Hepatocyte (in vitro differentiated cells): ENCODE data around the gene ZNF670. TPM values are rescaled to one million over a fixed set of nuclear protein-coding genes. Genes with fewer than 3 reads are reported as not detected.

Source experiments
- DNase-seq: peaks from one replicate; pipeline ENCODE4 v3.0.0-alpha.2; 2016; ENCODE audit warnings: low spot score
- H2AFZ ChIP-seq: fragments of 200-600 bp; sonication (generic); 2 replicates; pipeline ENCODE4 v1.6.0; 2016; ENCODE audit warnings: antibody characterized with exemption, mild to moderate bottlenecking
- H3K27ac ChIP-seq: fragments of 200-600 bp; sonication (generic); 2 replicates; pipeline ENCODE4 v1.5.1; 2016; ENCODE audit warnings: mild to moderate bottlenecking
- H3K27me3 ChIP-seq: fragments of 200-600 bp; sonication (generic); 2 replicates; pipeline ENCODE4 v1.6.1; 2016
- H3K36me3 ChIP-seq: fragments of 200-600 bp; sonication (generic); replicated peaks from 2 replicates; pipeline ENCODE4 v1.5.1; 2016; ENCODE audit warnings: low read depth; ENCODE audit not compliant: insufficient read depth
- H3K4me1 ChIP-seq: fragments of 200-600 bp; sonication (generic); 2 replicates; pipeline ENCODE4 v1.5.1; 2016; ENCODE audit warnings: mild to moderate bottlenecking, moderate library complexity; ENCODE audit not compliant: insufficient read depth
- H3K4me2 ChIP-seq: fragments of 200-600 bp; sonication (generic); 2 replicates; pipeline ENCODE4 v1.6.0; 2016
- H3K4me3 ChIP-seq: fragments of 200-600 bp; sonication (generic); 2 replicates; pipeline ENCODE4 v1.5.1; 2016; ENCODE audit warnings: mild to moderate bottlenecking
- H3K79me2 ChIP-seq: fragments of 200-600 bp; sonication (generic); 2 replicates; pipeline ENCODE4 v1.6.0; 2017; ENCODE audit warnings: mild to moderate bottlenecking
- H3K9me2 ChIP-seq: fragments of 200-600 bp; sonication (generic); replicated peaks from 2 replicates; pipeline ENCODE4 v1.6.0; 2017; ENCODE audit warnings: mild to moderate bottlenecking; ENCODE audit not compliant: insufficient read depth
- H3K9me3 ChIP-seq: fragments of 200-600 bp; sonication (generic); 2 replicates; pipeline ENCODE4 v1.5.1; 2016; ENCODE audit warnings: low read depth, mild to moderate bottlenecking
- H4K20me1 ChIP-seq: fragments of 200-600 bp; sonication (generic); 2 replicates; pipeline ENCODE4 v1.6.0; 2016; ENCODE audit warnings: mild to moderate bottlenecking; ENCODE audit not compliant: insufficient read depth, poor library complexity, severe bottlenecking
- CTCF ChIP-seq: fragments of 200-600 bp; sonication (generic); IDR thresholded peaks from 2 replicates; pipeline ENCODE4 v1.5.1; 2016; ENCODE audit warnings: antibody characterized with exemption, mild to moderate bottlenecking; ENCODE audit not compliant: poor library complexity
- EZH2 ChIP-seq: fragments of 200-600 bp; sonication (generic); IDR thresholded peaks from 2 replicates; pipeline ENCODE4 v1.6.1; 2016; ENCODE audit warnings: antibody characterized with exemption, mild to moderate bottlenecking, borderline replicate concordance
- EZH2phosphoT487 ChIP-seq: fragments of 200-600 bp; sonication (generic); IDR thresholded peaks from one replicate; pipeline ENCODE4 v1.6.1; 2018; ENCODE audit warnings: antibody characterized with exemption, mild to moderate bottlenecking, low read depth, moderate library complexity; ENCODE audit not compliant: unreplicated experiment, severe bottlenecking
- WGBS: methylation state at CpG from one replicate; pipeline ENCODE4 v1.1.6; 2016; ENCODE audit warnings: low lambda C conversion rate; ENCODE audit errors: missing lambda C conversion rate; 5-methylcytosine and 5-hydroxymethylcytosine counted together
- polyA plus RNA-seq: library from polyadenylated mRNA; unstranded; fragments of >200 nt; fragmentation: Nextera tagmentation; extraction: Ambion mirVana; gene quantifications from 2 replicates; pipeline ENCODE4 v1.2.1, GENCODE V29; 2016
- total RNA-seq: library from RNA; depleted of rRNA; stranded (reverse); fragments of >200 nt; gene quantifications from 2 replicates; pipeline ENCODE4 v1.2.3, GENCODE V29; 2014

The ZNF670 gene
- total and polyA plus RNA-seq, 2 experiments from 2014 or later = 5.5 to 5.8 TPM

DNA sequence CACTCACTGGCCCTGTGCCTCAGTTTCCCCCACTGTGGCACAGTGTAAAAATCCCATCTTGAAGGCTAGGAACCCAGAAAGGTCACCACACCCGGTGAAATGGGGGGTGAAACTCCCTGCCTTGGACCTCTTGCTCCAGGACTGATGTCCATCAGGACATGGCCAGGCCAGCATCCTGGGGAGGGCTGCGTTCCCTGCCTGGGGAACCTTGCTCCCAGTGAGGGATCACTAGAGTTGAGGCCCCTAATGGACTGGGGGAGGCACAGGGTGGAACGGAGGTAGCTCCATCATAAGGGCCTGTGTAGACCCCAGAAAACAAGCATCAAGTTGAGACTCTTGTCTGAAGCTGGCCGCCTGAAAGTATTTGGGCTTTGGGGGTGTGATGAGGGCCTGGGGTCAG is 10.4 kb upstream of the ZNF670 start:
- TF ChIP-seq EZH2phosphoT487 (no peak), CTCF (no peak)
- H3K36me3 ChIP-seq = no peaks in the 10 kb centered on the region
- H2AFZ ChIP-seq = no peak overlapping the region
- H4K20me1 ChIP-seq = no peaks in the 10 kb centered on the region
- 87% methylated on average over 4 of the region's 4 CpGs for WGBS
- H3K4me2 ChIP-seq = no peak overlapping the region
- no peak overlapping the region for H3K27ac ChIP-seq
- H3K79me2 ChIP-seq = no peaks in the 10 kb centered on the region
- DNase-seq = no peak
- no peaks in the 10 kb centered on the region for H3K4me1 ChIP-seq
- no peaks in the 10 kb centered on the region for H3K9me3 ChIP-seq
- no peak overlapping the region for H3K4me3 ChIP-seq
- no peaks in the 10 kb centered on the region for H3K9me2 ChIP-seq
- no peaks in the 10 kb centered on the region for H3K27me3 ChIP-seq

DNA sequence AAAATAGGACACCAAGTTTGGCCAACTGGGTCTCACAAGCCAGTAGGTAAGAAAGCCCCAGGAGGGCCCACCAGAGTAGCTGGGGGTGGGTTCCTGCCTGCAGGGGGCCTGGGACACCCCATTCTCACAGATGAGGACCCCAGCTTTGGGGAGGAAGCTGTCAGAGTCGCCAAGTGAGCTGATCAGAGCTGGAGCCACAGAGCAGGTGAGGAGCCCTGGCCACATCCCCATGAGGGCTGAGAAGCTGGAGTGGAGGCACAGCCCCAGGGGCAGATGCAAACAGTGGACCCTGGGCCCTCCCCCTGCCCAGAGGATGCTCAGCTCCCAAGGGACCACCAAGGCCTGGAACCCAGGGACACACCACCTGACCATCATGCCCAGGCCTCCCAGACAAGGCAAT is 8.6 kb upstream of the ZNF670 start:
- H3K4me2 ChIP-seq = no peak overlapping the region
- no peaks in the 10 kb centered on the region for H3K27me3 ChIP-seq
- no peak for TF ChIP-seq CTCF
- no peak for TF ChIP-seq EZH2phosphoT487
- TF ChIP-seq EZH2 = no peak
- no peaks in the 10 kb centered on the region for H4K20me1 ChIP-seq
- no peak overlapping the region for H2AFZ ChIP-seq
- no peaks in the 10 kb centered on the region for H3K36me3 ChIP-seq
- no peaks in the 10 kb centered on the region for H3K4me1 ChIP-seq
- no peaks in the 10 kb centered on the region for H3K9me2 ChIP-seq
- H3K4me3 ChIP-seq = no peak overlapping the region
- H3K79me2 ChIP-seq = no peaks in the 10 kb centered on the region
- 50% methylated on average over 1 of the region's 1 CpG for WGBS
- H3K27ac ChIP-seq = no peak overlapping the region
- DNase-seq = no peak
- no peaks in the 10 kb centered on the region for H3K9me3 ChIP-seq

DNA sequence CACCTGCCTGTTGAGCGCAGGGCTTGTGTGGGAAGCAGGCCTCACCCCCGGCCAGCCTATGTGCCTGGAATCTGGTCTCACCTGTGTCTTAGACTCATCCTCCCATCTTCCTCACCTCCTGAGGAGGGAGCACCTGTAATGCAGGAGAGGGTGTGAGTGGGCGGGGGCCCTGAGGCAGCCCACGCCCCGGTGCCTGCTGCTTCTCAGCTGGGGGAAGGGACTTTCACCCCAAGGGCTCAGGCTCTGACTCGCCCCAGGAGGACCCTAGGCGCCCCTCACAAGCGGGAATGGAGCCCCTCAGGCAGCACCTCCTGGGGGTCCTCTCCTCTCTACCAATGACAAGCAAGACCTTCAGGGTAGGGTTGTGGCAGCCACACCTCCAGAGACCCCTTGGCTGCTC is 6.7 kb upstream of the ZNF670 start:
- no peak for DNase-seq
- H2AFZ ChIP-seq = no peak overlapping the region
- WGBS = 95% methylated on average over 5 of the region's 8 CpGs
- no peak overlapping the region for H3K27ac ChIP-seq
- H3K4me1 ChIP-seq = no peaks in the 10 kb centered on the region
- H3K27me3 ChIP-seq = no peaks in the 10 kb centered on the region
- no peaks in the 10 kb centered on the region for H3K79me2 ChIP-seq
- H4K20me1 ChIP-seq = no peaks in the 10 kb centered on the region
- H3K9me3 ChIP-seq = no peaks in the 10 kb centered on the region
- no peak overlapping the region for H3K4me3 ChIP-seq
- TF ChIP-seq EZH2phosphoT487 = no peak
- TF ChIP-seq EZH2 = no peak
- TF ChIP-seq CTCF = no peak
- no peak overlapping the region for H3K4me2 ChIP-seq
- no peaks in the 10 kb centered on the region for H3K9me2 ChIP-seq
- no peaks in the 10 kb centered on the region for H3K36me3 ChIP-seq

DNA sequence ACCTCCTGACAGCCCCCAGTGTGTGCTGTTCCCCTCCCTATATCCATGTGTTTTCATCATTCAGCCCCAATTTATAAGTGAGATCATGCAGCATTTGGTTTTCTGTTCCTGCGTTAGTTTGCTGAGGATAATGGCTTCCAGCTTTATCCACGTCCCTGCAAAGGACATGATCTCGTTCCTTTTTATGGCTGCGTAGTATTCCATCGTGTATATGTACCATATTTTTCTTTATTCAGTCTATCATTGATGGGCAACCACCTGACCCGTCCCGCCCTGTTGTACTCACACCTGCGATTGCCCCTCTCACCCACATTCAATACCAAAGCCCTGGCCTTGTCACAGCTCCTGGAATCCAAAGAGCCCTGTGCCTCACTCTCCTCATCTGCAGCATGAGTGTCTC is 6.2 kb upstream of the ZNF670 start:
- no peaks in the 10 kb centered on the region for H3K79me2 ChIP-seq
- TF ChIP-seq EZH2phosphoT487 (no peak), EZH2 (no peak)
- H3K9me3 ChIP-seq = no peaks in the 10 kb centered on the region
- H3K36me3 ChIP-seq = no peaks in the 10 kb centered on the region
- no peaks in the 10 kb centered on the region for H3K4me1 ChIP-seq
- no peak overlapping the region for H3K27ac ChIP-seq
- no peak for DNase-seq
- no peaks in the 10 kb centered on the region for H4K20me1 ChIP-seq
- no peaks in the 10 kb centered on the region for H3K27me3 ChIP-seq
- H3K4me3 ChIP-seq = no peak overlapping the region
- no peak overlapping the region for H3K4me2 ChIP-seq
- H3K9me2 ChIP-seq = no peaks in the 10 kb centered on the region
- no peak overlapping the region for H2AFZ ChIP-seq
- WGBS = 95% methylated on average over 8 of the region's 8 CpGs
